NCI-H1105 (cell line): ENCODE results near the gene TBC1D10A.
"Not testable (repeated sequence)": the region's sequence is repeated elsewhere in the genome, so short reads cannot be mapped to it uniquely, and the experiment has no call there.

Experiments
- DNase-seq: peaks from one replicate; lab custom pipeline; 2025; lab: John Stamatoyannopoulos, UW

Gene TBC1D10A

DNA sequence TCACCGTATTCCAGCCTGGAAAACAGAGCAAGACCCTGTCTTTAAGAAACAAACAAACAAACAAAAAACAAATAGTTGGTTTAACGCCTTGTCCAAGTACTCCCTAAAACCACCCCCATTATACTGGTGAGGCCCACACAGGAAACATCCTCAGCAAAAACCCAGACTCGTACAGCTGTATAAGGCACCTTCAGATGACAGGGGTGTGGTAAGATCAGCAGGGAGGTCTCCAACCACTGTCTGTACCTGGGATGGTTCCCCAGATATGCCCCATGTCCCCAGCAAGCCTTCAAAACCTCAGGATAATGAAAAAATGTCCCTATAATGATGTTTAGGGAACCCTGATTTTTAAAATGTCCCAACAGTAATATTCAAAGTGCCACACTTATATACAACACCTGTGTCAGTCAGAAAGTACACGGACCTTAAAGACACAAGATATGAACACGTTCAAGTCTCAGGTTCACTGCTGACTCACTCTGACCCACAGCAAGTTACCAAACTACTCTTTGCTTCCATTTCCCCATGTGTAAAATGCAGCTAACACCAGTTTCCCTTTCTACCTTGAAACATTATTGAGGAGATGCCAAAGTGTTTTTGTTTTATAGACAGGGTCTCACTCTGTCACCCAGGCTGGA, 20.6 kb upstream of the TBC1D10A start:
- DNase-seq: no peak

DNA sequence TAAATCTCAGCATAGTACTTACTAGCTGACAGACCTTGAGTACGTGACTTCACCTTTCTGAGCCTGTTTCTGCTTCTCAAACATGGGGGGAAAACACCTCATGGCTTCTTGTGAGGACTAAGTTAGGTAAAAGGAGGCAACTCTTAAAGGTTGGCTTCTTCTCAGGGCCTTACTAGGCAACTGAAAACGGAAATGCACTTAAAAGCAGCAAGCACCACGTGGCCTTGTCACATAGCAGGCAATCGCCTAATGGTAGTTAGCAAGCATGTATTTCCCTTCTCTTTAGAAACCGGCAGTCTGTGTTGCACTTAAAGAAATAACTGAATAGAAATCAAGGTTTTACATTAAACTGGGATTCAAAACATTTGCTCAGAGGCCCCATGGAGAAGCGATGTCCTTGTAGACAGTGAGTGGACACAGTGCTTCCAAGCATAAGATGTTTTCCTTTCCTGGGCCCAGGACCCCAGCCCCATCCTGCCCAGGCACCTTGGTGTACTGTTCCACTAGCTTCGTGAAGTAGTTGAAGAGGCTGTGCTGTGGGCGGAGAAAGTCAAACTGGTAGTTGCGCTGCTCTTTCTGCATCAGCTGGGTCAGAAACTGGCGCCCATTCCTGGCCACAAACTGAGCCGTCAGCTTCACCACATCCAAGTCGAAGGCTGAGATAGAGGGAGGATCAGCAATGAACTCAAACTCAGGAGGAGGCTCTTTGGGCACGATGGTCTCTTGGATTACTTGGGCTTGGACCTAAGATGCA, 17.9 kb upstream of the TBC1D10A start:
- no peak for DNase-seq

DNA sequence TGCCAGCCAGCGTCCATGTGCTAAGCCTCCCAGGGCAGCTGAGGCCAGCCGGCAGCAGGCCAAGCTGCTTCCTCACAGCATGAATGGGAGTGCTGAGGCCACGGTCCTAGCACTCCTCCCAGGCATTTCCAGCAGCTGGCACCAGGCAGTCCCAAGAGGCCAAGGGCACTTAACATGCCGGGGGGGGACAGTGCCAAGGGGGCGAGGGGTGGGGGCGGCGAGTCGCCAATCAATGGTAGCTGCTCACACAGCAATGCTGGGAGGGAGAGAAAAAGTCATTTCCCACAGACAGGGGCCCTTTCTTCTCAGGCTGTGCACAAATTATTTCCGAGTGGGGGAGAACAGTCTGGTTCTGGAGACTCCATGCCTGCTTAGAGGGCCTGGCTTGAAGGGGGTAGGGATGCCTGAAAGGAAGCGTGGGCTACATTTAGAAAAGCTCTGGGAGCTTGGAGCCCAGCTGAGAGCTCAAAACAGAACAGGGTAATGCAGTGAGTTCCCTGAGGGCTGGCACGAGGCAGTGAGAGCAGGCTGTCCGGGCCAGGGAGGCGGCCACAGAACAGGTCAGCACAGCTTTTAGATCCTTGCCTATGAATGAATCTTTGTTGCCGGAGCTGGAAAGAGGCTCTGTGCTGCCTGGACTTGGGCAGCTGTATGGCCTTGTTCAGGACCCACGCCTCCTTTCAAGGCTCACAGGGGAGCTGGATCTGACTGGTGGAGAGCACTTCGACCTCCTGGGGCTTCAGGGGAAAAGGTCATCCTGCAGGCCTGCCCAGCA, 14.4 kb upstream of the TBC1D10A start:
- DNase-seq: no peak

DNA sequence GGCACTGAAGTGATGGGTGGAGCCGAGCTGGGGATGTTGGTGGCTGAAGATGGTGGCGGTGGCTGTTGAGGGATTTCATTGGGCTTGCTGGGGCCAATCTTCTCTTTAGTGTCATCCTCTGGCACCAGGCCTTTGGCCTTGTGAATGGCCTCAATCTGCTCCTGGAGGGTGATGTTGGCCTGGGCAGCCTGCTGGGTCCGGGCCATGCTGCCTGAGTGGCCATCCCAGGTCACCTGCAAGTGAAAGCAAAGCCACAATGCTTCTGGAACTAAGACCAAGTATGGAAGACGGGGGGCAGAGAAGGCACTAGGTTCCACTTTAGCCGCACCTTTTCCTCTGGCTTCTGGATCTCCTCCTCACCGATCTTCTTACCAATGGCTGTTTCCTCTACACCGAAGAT, 12.1 kb upstream of the TBC1D10A start:
- no peak for DNase-seq

DNA sequence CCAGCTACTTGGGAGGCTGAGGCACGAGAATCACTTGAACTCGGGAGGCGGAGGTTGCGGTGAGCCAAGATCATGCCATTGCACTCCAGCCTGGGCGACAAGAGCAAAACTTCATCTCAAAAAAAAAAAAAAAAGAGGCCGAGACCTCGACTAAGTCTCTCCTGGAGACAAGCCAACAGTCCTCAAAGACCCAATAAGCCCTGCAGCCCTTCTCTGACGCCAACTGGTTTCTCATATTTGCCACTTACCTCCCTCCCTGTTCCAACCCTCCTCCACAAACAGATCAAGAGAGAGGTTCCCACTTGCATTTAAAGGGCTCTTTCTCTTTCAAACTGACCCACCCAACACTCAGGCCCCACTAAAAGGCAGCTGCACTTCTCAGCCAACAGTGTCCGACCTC, 11.6 kb upstream of the TBC1D10A start:
- DNase-seq: not testable (repeated sequence)

DNA sequence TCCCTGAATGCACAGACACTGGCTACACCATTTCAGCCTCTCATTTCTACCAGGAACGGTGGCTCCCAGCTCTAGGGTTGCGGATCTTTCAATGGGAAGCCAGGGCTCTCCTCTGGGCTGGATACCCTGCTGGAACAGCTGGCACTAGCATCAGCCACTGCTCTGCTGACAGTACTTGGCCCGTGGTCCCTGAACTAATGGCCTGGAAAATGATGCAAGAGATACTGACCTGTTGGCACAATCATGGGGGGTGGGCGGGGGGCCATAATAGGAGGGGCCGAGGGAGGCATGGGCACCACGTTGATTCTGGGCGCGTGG, 10.7 kb upstream of the TBC1D10A start:
- no peak for DNase-seq

DNA sequence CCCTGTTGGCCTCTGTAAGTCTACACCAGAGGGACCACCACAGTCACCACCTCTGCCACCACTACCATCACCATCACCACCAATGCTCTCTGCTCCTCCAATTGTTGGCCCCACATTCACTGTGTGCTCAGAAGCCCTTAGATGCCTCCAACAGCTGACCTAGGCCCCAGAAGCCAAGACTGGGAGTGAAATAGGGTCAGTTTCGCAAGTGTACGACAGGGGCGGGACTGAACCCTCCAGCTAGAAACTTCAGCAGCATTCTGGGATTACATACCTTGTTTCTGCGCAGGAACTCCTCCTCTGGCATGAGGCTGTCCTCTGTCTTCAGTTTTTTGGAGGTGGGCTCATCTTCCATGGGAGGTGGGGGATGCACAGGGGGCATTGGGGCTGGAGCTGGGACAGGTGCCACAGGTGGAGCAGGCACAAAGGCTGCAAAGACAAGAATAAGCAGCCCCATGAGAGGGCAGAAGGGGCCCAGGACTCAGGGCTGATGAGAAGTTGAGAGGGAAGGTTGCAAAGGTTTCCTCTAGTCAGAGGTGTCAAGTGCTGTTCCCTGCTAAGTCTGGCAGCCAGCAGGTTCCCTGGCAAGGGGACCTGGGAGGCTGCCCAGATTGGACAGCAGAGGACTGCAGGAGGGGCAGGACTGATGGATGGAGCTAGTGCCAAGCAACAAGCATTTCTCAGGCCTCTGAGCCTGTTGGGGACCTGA, 10.2 kb upstream of the TBC1D10A start:
- no peak for DNase-seq

DNA sequence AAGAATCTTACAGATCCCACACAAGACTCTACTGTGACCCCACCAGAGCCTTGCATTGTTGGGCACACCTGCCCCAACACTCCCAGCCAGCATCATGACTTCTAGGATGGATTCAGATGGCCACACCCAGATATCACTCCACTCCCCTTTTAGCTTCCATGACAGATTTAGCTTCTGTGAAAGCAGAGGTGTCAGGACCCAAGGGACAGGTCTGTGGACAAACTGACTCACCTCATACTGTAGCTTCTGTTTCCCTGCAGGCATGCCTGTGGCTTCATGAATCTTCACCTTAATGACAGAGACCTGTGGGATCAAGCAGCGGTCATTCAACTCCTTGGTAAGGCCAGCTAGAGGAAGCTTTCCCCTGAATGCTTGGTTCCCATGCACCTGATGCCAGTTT, 8.5 kb upstream of the TBC1D10A start:
- DNase-seq: no peak

DNA sequence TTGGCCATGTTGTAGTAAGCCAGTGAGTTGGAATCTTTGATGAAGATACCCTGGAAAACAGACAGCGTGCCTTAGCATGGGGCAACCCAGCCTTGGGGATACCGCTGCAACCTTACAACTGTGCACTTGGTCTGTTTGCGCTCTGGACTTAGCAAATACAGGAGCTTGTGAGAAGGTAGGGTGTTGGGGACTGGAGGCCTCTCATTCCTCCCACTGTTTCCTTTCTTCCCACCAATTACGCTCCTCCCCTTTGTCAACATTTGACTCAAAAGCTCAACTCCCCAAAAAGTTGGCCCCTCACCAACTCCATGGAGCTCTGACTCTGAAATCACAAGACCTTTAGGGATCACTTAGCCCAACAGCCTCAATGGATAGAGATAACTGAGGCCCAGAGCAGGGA, 7.9 kb upstream of the TBC1D10A start:
- no peak for DNase-seq

DNA sequence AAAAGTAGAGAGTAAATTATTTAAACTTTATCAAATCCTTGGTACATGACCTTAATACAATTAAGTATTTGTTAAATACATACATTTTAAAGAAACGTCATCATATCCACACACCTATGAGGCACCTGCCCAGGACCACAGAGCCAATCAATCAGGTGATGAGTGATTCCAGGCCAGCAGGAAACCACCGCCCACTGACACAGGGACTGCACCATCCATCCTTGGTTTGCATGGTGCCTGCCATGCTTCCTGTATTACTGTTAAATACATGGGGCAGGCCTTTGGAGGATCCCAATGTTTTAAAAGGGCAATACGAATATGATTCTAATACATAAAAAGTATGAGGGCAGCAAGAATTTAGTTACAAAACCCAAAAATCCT, 7.0 kb upstream of the TBC1D10A start:
- no peak for DNase-seq

DNA sequence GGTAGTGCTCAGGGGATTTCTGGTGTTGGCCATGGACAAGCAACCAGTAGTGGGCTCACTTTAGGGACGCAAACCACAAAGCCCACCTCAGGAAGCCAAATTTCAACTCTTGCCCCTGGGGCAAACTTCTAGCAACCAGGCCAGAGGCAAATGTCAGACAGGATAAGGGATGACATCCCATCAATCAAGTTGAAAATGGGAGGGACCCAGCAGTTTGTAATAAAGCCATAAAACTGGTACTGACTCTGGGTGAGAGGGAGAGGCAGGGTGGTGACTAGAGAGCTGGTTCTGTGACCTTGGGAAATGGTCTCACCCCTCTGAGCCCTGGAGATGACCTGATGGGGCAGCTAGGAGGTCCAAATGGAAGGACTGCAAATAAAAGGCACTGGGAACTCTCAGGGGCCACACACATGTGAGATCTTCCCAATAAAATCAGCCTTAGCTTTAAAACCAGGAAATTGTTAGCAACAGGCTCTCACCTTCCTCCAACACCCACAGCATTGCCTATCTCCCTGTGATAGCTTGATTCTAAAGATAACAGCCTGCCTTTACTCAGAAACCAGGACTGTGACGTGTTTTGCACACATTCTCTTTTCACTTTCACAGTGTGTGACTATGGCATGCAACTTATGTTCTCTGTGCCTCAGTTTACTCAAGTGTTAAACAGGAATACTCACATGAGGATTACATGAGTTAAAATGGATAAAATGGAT, 6.4 kb upstream of the TBC1D10A start:
- DNase-seq: no peak

DNA sequence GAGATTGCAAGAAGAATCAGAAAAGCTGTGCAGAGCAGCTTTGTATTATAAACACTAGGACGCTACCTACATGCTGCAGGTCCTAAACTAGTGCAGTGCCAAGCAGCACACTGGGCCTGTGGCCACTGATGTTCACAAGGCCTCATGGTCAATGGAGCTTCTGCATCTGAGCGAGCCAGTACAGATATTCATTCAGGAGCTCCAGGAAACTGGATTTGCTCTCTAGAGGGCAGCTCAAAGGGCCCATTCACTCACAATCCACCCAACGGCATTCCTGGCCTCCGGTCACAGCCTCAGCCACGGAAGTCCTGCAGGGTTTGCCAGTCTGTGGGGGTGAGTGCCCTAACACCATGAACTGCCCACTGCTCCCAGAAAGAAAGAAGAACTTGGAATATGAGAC, 5.8 kb upstream of the TBC1D10A start:
- no peak for DNase-seq

DNA sequence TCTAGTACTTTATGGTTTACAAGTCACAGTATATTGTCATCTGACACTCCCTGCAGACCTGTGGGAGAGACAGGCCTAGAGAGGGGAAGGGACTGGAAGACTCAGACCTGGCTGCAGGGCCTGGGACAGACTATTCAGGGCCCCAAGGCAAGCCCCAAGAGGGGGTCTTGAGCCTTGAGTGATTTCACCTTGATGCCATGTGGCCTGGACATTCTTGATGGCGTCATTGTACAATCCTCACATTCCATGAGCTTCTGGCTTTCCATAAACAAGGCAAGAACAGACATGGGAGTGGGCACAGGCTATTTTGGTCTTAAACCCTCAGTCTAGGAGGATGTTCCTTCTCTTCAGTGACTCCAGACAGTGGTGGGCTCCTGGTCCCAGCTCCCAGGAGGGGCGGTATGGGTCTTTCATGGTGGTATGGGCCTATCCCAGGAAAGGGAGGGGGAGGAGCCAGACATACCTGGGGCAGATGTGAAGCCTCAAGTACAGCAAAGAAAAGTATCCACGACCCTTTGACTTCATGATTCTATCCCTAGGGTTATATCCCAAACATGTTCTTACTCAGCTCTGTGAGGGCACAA, 1.8 kb upstream of the TBC1D10A start:
- no peak for DNase-seq

DNA sequence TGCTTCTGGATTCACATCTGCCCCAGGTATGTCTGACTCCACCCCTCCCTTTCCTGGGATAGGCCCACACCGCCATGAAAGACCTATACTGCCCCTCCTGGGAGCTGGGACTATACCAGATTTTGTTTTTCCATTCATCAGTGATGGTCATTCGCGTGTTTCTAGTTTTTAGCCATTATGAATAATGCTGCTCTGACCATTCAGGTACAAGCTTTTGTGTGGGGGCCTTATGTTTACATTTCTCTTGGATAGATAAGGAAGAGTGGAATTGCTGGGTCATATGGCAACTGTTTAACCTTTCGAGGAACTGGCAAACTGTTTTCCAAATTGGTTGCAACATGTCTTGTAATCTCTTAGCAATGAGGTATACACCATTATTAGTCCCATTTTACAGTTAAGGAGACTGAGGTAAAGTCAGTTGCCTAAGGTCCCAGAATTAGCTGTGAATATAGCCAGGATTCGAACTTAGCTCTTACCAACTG, 1.2 kb upstream of the TBC1D10A start:
- DNase-seq: no peak

DNA sequence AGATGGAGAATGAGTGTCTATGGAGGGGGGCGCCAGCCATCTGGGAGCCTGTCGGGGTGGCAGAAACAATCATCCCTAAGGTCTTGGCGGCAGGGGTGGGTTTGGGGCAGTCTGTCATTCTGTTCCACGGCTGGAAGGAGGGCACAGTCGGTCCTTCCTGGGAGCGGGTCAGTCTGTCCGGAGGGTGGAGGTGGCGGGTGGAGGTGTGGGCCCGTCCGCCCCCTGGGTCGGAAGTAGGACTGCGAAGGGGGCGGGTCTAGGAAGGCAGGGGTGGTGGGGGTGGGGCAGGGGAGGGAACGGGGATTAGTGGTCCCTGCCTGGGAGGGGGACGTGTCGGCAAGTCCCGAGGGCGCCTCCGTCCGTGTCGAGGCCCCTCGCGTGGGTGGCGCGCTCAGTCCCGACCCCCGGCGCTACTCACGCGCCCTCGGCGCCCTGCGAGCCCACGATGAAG, 461 bp downstream of the TBC1D10A start:
- DNase-seq: no peak

DNA sequence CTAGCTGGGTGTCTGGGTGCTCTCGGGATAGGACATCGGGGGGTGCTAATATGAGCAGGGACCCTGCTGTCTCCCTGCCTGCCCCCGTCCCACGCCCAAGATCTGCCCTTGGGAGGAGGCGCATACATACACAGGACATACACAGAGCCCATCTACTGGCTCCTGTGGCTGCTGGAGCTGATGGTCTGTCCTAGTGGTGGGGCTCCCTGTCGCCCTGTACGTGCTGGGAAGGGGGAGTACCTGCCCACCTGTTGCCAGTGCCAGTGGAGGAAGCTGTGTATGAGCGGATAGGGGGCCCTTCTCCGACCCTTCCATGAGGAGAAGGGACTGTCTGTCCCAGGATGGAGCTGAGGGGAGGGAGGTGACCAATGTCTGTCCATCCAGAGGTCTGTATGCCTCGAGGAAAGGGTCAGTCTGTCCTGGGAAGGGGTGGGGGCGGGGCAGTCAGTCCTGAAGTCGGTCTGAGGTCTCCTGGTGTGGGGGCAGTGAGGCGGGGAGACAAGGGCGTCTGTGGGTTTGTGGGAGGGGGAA, 952 bp downstream of the TBC1D10A start:
- no peak for DNase-seq

DNA sequence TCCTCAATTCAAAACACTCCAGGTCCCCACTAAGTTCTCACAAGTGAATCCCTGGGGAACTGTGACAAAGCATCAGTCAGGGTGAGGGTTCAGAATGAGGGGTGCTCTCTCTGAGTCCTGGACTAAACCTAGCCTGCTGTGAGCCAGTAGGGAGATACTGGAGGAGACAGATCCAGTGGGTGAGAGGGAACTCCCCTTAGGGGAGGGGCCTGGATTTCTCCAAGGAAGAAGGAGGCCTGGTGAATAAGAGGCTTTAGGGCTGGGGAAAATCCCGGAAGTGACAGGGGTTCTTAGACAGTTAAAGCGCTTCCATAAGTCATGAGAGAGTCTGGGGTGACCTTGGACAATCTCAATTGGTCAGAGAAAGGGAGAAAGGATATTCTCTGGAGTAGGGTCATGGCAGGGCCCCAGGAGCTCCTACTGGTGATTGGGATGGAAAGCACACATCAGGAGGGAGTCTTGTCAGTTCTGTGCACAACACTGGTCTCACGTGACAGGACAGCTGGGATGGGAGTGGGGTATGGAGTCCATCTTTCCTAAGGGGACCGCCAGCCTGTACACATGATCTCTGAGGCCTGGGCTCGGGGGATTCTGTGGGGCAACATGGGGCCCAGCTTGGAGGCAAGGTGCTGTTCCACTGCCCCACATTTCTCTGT, 1.5 kb downstream of the TBC1D10A start:
- DNase-seq: no peak

DNA sequence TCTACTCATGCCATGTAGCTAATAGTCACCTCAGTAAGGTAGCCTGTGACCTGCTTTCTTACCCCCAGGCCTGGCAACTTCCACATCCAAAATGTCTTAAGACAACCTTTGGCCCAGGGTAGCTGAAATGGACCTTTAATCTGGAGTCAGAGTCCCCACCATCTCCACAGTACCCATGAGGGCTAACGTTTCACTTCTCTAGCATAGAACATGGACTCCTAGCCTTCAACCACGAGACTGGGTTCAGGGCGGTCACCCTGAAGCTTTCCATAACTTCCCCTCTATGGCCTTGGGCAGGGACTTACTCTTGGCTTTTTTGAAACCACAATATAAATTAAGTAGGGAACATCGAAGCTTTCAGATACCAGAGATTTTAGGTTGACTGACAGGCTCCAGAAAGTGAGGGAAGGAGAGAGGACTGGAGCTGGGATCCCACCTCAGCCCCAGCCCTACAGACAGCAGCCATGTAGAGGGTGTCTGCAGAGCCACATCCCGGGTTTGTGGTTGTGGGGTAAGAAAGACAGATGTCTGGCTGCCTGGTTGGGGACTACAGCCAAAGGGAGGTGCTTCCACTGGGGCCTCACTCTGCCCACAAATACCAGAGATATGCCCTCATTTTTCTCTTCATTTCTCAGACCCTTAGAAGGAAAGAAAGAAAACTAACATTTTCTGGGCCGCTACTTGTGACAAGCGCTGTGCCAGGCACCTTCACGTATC, 2.6 kb downstream of the TBC1D10A start:
- DNase-seq: no peak

DNA sequence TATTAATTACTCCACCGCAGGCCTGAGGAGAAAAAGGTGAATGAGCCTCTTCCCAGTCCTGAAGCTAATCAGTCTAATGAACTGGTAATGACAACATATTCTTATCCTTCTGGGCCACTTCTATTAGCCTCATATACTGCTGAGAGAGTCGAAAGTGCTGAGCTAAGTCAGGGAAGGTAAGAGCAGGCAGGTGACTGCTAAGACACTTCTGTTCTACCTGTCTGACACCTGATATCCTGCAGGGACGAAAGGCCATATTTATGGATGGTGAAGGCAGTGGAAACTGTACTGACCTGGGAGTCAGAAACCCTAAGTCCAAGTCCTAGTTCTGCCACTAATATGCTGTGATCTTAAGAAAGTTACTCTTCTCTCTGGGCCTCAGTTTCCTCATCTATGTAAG, 3.5 kb downstream of the TBC1D10A start:
- no peak for DNase-seq

DNA sequence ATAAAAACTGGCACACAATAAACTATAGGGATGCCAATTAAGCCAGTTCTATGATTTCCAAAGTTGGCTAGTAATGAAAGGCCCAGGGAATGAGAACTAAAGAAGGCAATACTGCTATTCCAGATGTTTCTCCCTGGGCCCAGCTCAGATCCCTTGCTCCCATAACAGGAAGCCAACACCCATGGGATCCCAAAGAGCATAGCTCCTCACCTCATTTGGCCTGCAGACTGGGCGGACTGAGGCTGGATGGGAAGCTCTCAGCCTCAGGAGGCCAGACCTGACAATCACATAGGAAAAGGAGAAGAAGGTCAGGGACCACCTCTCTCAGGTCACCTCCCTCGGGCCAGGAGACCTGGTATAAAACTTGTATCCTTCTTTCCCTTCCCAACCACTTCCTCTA, 5.3 kb downstream of the TBC1D10A start:
- no peak for DNase-seq
